ENCODE results near the gene UBE3B.

UBE3B gene

DNA sequence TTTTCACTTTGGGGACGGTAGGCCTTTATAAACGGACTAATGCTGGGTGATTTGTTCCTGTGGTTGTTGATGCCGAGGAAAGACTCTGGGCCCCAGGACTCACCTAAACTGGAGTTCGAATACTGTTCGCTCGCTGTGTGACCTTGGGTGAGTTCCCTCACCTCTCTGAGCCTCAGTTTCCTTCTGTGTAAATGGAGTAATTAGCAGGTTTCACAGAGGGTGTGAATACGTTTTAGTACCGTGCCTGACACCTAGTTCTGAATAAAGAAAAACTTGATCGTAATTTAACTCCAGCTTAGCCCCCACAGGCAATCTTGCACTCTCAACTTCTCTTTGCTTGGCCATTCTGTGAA, 505 bp downstream of the UBE3B start:
- TF ChIP-seq ISL1 (CRISPR knock-in tag; IDR thresholded peaks at IDR 0.05) (no peak), PPARA (CRISPR knock-in tag; IDR thresholded peaks at IDR 0.05; ENCODE audit: borderline replicate concordance) (no peak), ARNTL (CRISPR knock-in tag; IDR thresholded peaks at IDR 0.05; ENCODE audit: borderline replicate concordance, low read depth) (no peak), SNAI2 (CRISPR knock-in tag; IDR thresholded peaks at IDR 0.05) (no peak), CSDC2 (CRISPR knock-in tag; IDR thresholded peaks at IDR 0.05) (no peak), ZNF70 (CRISPR knock-in tag; IDR thresholded peaks at IDR 0.05) (no peak), ZNF565 (CRISPR knock-in tag; conservative IDR thresholded peaks at IDR 0.05; ENCODE audit: low read depth) (no peak), ZNF8 (CRISPR knock-in tag; IDR thresholded peaks at IDR 0.05) (no peak), CREB5 (CRISPR knock-in tag; IDR thresholded peaks at IDR 0.05; ENCODE audit: low read depth) (no peak)
- TF ChIP-seq, protein P1, sequence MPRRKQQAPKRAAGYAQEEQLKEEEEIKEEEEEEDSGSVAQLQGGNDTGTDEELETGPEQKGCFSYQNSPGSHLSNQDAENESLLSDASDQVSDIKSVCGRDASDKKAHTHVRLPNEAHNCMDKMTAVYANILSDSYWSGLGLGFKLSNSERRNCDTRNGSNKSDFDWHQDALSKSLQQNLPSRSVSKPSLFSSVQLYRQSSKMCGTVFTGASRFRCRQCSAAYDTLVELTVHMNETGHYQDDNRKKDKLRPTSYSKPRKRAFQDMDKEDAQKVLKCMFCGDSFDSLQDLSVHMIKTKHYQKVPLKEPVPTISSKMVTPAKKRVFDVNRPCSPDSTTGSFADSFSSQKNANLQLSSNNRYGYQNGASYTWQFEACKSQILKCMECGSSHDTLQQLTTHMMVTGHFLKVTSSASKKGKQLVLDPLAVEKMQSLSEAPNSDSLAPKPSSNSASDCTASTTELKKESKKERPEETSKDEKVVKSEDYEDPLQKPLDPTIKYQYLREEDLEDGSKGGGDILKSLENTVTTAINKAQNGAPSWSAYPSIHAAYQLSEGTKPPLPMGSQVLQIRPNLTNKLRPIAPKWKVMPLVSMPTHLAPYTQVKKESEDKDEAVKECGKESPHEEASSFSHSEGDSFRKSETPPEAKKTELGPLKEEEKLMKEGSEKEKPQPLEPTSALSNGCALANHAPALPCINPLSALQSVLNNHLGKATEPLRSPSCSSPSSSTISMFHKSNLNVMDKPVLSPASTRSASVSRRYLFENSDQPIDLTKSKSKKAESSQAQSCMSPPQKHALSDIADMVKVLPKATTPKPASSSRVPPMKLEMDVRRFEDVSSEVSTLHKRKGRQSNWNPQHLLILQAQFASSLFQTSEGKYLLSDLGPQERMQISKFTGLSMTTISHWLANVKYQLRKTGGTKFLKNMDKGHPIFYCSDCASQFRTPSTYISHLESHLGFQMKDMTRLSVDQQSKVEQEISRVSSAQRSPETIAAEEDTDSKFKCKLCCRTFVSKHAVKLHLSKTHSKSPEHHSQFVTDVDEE (CRISPR knock-in tag; IDR thresholded peaks at IDR 0.05) = no peak
- no peak; the same call in 2 of the 3 replicates for ATAC-seq

GRCh38 chr12:109479761-109480160, 2.3 kb downstream of the UBE3B start:
- no peak for ATAC-seq
- TF ChIP-seq CREB5 (CRISPR knock-in tag; IDR thresholded peaks at IDR 0.05; ENCODE audit: low read depth) = no peak
- TF ChIP-seq POU6F1 (CRISPR knock-in tag; IDR thresholded peaks at IDR 0.05; ENCODE audit: borderline replicate concordance, low read depth) = no peak
- TF ChIP-seq ZNF70 (CRISPR knock-in tag; IDR thresholded peaks at IDR 0.05) = no peak
- no peak for TF ChIP-seq GLIS3 (CRISPR knock-in tag; IDR thresholded peaks at IDR 0.05)

GRCh38 chr12:109480356-109480755, 2.9 kb downstream of the UBE3B start:
- TF ChIP-seq ZFP3 (CRISPR knock-in tag; IDR thresholded peaks at IDR 0.05) (no peak), ZNF70 (CRISPR knock-in tag; IDR thresholded peaks at IDR 0.05) (no peak), ESRRG (CRISPR knock-in tag; IDR thresholded peaks at IDR 0.05) (no peak), TCF4 (CRISPR knock-in tag; IDR thresholded peaks at IDR 0.05; ENCODE audit: borderline replicate concordance) (no peak), CSDC2 (CRISPR knock-in tag; IDR thresholded peaks at IDR 0.05) (no peak), ZNF8 (CRISPR knock-in tag; IDR thresholded peaks at IDR 0.05) (no peak), SNAI2 (CRISPR knock-in tag; IDR thresholded peaks at IDR 0.05) (no peak), RARB (CRISPR knock-in tag; IDR thresholded peaks at IDR 0.05) (no peak), BACH2 (CRISPR knock-in tag; IDR thresholded peaks at IDR 0.05; ENCODE audit: borderline replicate concordance) (no peak), GLIS3 (CRISPR knock-in tag; IDR thresholded peaks at IDR 0.05) (no peak), POU6F1 (CRISPR knock-in tag; IDR thresholded peaks at IDR 0.05; ENCODE audit: borderline replicate concordance, low read depth) (no peak), OSR1 (CRISPR knock-in tag; IDR thresholded peaks at IDR 0.05) (no peak)
- no peak for ATAC-seq

GRCh38 chr12:109481863-109482262, 4.4 kb downstream of the UBE3B start:
- ATAC-seq = no peak
- TF ChIP-seq ZNF565 (CRISPR knock-in tag; conservative IDR thresholded peaks at IDR 0.05; ENCODE audit: low read depth) (no peak), POU6F1 (CRISPR knock-in tag; IDR thresholded peaks at IDR 0.05; ENCODE audit: borderline replicate concordance, low read depth) (no peak), CREB5 (CRISPR knock-in tag; IDR thresholded peaks at IDR 0.05; ENCODE audit: low read depth) (no peak), OSR1 (CRISPR knock-in tag; IDR thresholded peaks at IDR 0.05) (no peak), BACH2 (CRISPR knock-in tag; IDR thresholded peaks at IDR 0.05; ENCODE audit: borderline replicate concordance) (no peak), ZNF8 (CRISPR knock-in tag; IDR thresholded peaks at IDR 0.05) (no peak), ZNF70 (CRISPR knock-in tag; IDR thresholded peaks at IDR 0.05) (no peak), ZC3H10 (CRISPR knock-in tag; IDR thresholded peaks at IDR 0.05) (no peak), ISL1 (CRISPR knock-in tag; IDR thresholded peaks at IDR 0.05) (no peak), SNAI2 (CRISPR knock-in tag; IDR thresholded peaks at IDR 0.05) (no peak)
- TF ChIP-seq, protein P1 (CRISPR knock-in tag; IDR thresholded peaks at IDR 0.05) = no peak

All from SK-N-SH treated with all-trans-retinoic acid at 6 μM for 48 hours (cell line).